A549 treated with ZK216348 at 1 μM for 4 hours (cell line): ENCODE results near the gene TARS2. TPM values are rescaled to one million over a fixed set of nuclear protein-coding genes. Genes with fewer than 3 reads are reported as not detected.

ENCODE experiments used
- total RNA-seq: library from RNA; stranded (reverse); fragments of 200-300 nt; extraction: Qiagen RNA extraction; gene quantifications from 5 replicates; pipeline ENCODE4 v1.2.3, GENCODE V29; 2022; ENCODE audit warnings: low read depth

The TARS2 gene
- 15.2 to 24.4 TPM (median 23.7 TPM) in 5 replicates for total RNA-seq

DNA sequence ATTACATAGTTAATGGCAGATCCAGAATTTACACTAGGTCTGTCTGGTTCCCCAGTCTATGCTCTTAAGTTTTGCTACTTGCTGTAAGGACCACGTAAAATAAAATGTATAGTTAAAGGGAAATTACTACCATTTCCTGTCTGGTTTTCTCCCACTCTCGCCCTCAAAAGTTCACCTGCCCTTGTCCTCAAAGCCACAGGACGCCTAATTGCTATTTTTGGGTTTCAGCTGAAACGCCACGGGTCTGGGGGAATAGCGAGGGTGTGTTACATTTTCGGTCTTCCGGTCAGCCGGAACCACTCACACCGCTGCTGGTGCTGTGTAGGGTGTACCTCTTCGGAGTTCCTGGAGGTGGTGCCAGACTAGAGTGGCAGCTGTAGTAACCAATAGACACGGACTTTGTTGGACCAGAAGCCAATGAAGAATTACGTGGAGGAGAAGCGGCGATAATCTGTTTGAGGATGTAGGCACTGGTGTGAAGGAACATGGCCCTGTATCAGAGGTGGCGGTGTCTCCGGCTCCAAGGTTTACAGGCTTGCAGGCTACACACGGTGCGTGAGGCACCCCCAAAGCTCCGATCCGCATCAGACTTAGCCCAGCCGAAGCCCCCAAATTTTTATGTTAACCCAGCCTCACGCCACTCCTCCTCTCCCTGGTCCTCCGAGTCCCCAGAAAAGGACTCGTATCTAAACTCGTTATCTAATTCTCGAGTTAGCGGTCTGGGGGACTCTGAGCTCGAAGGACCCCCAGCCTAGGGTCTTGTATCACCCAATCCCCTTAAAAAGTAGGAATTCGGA is at the start of gene TARS2:
TSS of gene TARS2 (plus strand) at position 454 of the 797 bp plus-strand sequence. CDS start at position 486, 32 bp downstream.

GRCh38 chr1:150507912-150508864 is 21.0 kb downstream of the TARS2 start, which contains the start of gene ECM1:
TSS of gene ECM1 (plus strand) at chr1:150508109. CDS start at chr1:150508210, 101 bp downstream.

GRCh38 chr1:150515328-150516049 is 28.3 kb downstream of the TARS2 start, which contains the start of gene FALEC:
TSS of gene FALEC (plus strand) at chr1:150515752.

DNA sequence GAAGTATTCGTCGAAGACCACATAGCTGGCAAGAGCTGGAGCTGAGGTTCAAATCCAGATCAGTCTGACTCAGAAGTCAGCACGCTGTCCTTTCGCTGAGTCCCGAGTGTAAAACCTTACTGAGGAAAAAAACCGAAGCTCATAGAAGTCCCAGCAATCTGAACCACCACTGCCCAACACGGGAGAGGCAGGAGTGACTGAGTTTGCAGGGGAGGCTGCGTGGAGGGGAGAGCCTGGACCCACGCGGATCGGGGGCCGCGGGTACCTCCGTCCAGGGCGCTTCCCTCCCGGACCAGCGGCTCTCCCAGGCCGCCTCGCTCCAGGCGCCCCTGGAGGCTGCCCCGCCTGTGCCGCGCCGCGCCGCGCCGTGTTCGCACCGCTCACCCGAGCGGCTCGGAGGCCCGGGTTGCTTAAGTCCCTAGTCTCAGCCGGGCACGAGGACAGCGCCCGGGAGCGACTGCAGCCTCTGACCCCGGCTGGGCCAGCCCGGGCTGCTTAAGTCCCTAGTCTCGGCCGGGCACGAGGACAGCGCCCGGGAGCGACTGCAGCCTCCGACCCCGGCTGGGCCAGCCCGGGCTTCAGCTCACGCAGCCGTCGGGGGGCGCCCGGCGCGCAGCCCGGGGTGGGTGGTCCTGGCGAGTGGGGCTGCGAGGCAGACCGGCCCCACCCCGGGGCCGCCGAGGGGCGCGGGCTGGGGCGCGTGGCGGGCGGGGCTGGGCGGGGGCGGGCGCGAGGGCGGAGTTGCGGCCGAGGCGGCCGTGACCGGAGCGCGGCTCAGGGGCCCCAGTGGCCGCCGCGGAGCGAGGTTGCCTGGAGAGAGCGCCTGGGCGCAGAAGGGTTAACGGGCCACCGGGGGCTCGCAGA is 61.6 kb downstream of the TARS2 start, which contains the start of gene ADAMTSL4:
TSS of gene ADAMTSL4 (plus strand) at position 777 of the 864 bp plus-strand sequence. CDS start 2,881 bp downstream, outside the sequence.

Other genes starting within 250 kb of the TARS2 start
- not detected in 5 replicates for gene CA14, start 229.6 kb upstream of the TARS2 start, total RNA-seq
- gene APH1A, start 218.4 kb upstream of the TARS2 start, total RNA-seq, result 105 to 151 TPM (median 138 TPM) in 5 replicates
- gene C1orf54, start 214.6 kb upstream of the TARS2 start, total RNA-seq, result 0.20 to 0.79 TPM (median 0.38 TPM) in 4 of 5 replicates, not detected in the other
- gene CIART, start 204.9 kb upstream of the TARS2 start, total RNA-seq, result 0.88 to 1.6 TPM (median 1.1 TPM) in 5 replicates
- 80.6 to 120 TPM (median 86.2 TPM) in 5 replicates for gene MRPS21, start 193.6 kb upstream of the TARS2 start, total RNA-seq
- gene PRPF3, start 165.9 kb upstream of the TARS2 start, total RNA-seq, result 53.1 to 67.3 TPM (median 59.7 TPM) in 5 replicates
- gene RPRD2, start 123.3 kb upstream of the TARS2 start, total RNA-seq, result 13.1 to 16.7 TPM (median 13.7 TPM) in 5 replicates
- gene ECM1, start 20.7 kb downstream of the TARS2 start, total RNA-seq, result 1.7 to 2.1 TPM (median 1.8 TPM) in 5 replicates
- gene FALEC, start 28.3 kb downstream of the TARS2 start, total RNA-seq, result not detected in 5 replicates
- gene ADAMTSL4, start 62.0 kb downstream of the TARS2 start, total RNA-seq, result 2.2 to 6.3 TPM (median 4.8 TPM) in 5 replicates
- gene MCL1, start 92.2 kb downstream of the TARS2 start, total RNA-seq, result 150 to 264 TPM (median 227 TPM) in 5 replicates
- 133 to 165 TPM (median 137 TPM) in 5 replicates for gene ENSA, start 142.2 kb downstream of the TARS2 start, total RNA-seq
- gene GOLPH3L, start 209.7 kb downstream of the TARS2 start, total RNA-seq, result 11.1 to 18.8 TPM (median 17.4 TPM) in 5 replicates
- 5.2 to 10.7 TPM (median 7.7 TPM) in 5 replicates for gene HORMAD1, start 233.5 kb downstream of the TARS2 start, total RNA-seq